Stomach (tissue), 4 donors: ENCODE results near the gene DRAXIN.

Experiments used
- CTCF ChIP-seq, 7 experiments: fragments of 450-650 bp in 4 of 7; fragments of 200-600 bp in 3 of 7; sonication (generic) in 3 of 7; IDR thresholded peaks; one replicate each; pipeline ENCODE4 v1.5.1; 2016 to 2019; ENCODE audit warnings: antibody characterized with exemption in 7 of 7, control low read depth in 2 of 7, mild to moderate bottlenecking in 1 of 7
- POLR2AphosphoS5 ChIP-seq, 3 donors: sonication (generic); formaldehyde crosslinking; IDR thresholded peaks; one replicate each; pipeline ENCODE4 v1.6.1; 2016; ENCODE audit warnings: antibody characterized with exemption in 3 of 3

GRCh38 chr1:11684070-11684469, 7.4 kb upstream of the DRAXIN start:
- no peak for TF ChIP-seq POLR2AphosphoS5 (IDR thresholded peaks at IDR 0.05)
- TF ChIP-seq CTCF (IDR thresholded peaks at IDR 0.05), result no peak
